ENCODE results near the gene GPC1.

GRCh38 chr2:240437551-240437860 is 2.0 kb downstream of the GPC1 start:
- TF ChIP-seq CTCF (IDR thresholded peaks at IDR 0.05) (no peak), POLR2A (IDR thresholded peaks at IDR 0.05) (no peak)

Measured in Peyer's patch (tissue), 4 donors.